GM23248 (cell line): ENCODE results near the gene MAGI1. TPM values are rescaled to one million over a fixed set of nuclear protein-coding genes. Genes with fewer than 3 reads are reported as not detected.

Source experiments
- DNase-seq: peaks from one replicate; pipeline ENCODE4 v3.0.0-alpha.2; 2015
- H2AFZ ChIP-seq: fragments of 200-600 bp; sonication (generic); 2 replicates; pipeline ENCODE4 v1.6.1; 2016; ENCODE audit warnings: antibody characterized with exemption
- H3F3A ChIP-seq: fragments of 200-600 bp; sonication (generic); 2 replicates; pipeline ENCODE4 v1.6.1; 2016; ENCODE audit warnings: mild to moderate bottlenecking, antibody characterized with exemption, mixed run types; ENCODE audit not compliant: insufficient read depth
- H3K27ac ChIP-seq: fragments of 200-600 bp; sonication (generic); 2 replicates; pipeline ENCODE4 v1.5.1; 2016; ENCODE audit warnings: mild to moderate bottlenecking
- H3K27me3 ChIP-seq: fragments of 200-600 bp; sonication (generic); replicated peaks from 2 replicates; pipeline ENCODE4 v1.6.1; 2016; ENCODE audit warnings: mild to moderate bottlenecking; ENCODE audit not compliant: insufficient read depth
- H3K36me3 ChIP-seq: fragments of 200-600 bp; sonication (generic); 2 replicates; pipeline ENCODE4 v1.6.1; 2016; ENCODE audit warnings: low read depth, mild to moderate bottlenecking
- H3K4me1 ChIP-seq: fragments of 200-600 bp; sonication (generic); 2 replicates; pipeline ENCODE4 v1.6.1; 2016; ENCODE audit warnings: mild to moderate bottlenecking; ENCODE audit not compliant: insufficient read depth
- H3K4me2 ChIP-seq: fragments of 200-600 bp; sonication (generic); one replicate; pipeline ENCODE4 v1.6.1; 2016; ENCODE audit warnings: mild to moderate bottlenecking; ENCODE audit not compliant: unreplicated experiment
- H3K4me3 ChIP-seq: fragments of 200-600 bp; sonication (generic); 2 replicates; pipeline ENCODE4 v1.5.1; 2016; ENCODE audit warnings: mild to moderate bottlenecking
- H3K79me2 ChIP-seq: fragments of 200-600 bp; sonication (generic); 2 replicates; pipeline ENCODE4 v1.6.1; 2016; ENCODE audit warnings: mild to moderate bottlenecking; ENCODE audit not compliant: insufficient read depth
- H3K9ac ChIP-seq: fragments of 200-600 bp; sonication (generic); 2 replicates; pipeline ENCODE4 v1.6.1; 2016; ENCODE audit warnings: mild to moderate bottlenecking
- H3K9me2 ChIP-seq: fragments of 200-600 bp; sonication (generic); 2 replicates; pipeline ENCODE4 v1.6.1; 2016; ENCODE audit warnings: mixed run types, mild to moderate bottlenecking, moderate library complexity; ENCODE audit not compliant: insufficient read depth
- H3K9me3 ChIP-seq: fragments of 200-600 bp; sonication (generic); one replicate; pipeline ENCODE4 v1.6.1; 2017; ENCODE audit warnings: low read depth
- H4K20me1 ChIP-seq: fragments of 200-600 bp; sonication (generic); 2 replicates; pipeline ENCODE4 v1.6.0; 2016; ENCODE audit not compliant: insufficient read depth
- EZH2 ChIP-seq: fragments of 200-600 bp; sonication (generic); IDR thresholded peaks from 2 replicates; pipeline ENCODE4 v1.6.1; 2018; ENCODE audit warnings: antibody characterized with exemption, mild to moderate bottlenecking; ENCODE audit not compliant: insufficient read depth, poor library complexity, severe bottlenecking
- EZH2phosphoT487 ChIP-seq: fragments of 200-600 bp; sonication (generic); IDR thresholded peaks from 2 replicates; pipeline ENCODE4 v1.6.1; 2018; ENCODE audit warnings: antibody characterized with exemption, moderate library complexity, mild to moderate bottlenecking, low read depth; ENCODE audit not compliant: insufficient read depth
- WGBS, 2 experiments: methylation state at CpG; one replicate each; pipeline ENCODE4 v1.1.6; 2015 to 2017; ENCODE audit warnings: low lambda C conversion rate in 2 of 2, low coverage in 1 of 2; ENCODE audit errors: missing lambda C conversion rate in 2 of 2; 5-methylcytosine and 5-hydroxymethylcytosine counted together
- in situ Hi-C: fragments of 300-500 bp; cut with MboI; formaldehyde crosslinking; loops from 2 replicates; pipeline ENCODE4 v1.15.0; 2020
- polyA plus RNA-seq: library from polyadenylated mRNA; unstranded; fragments of >200 nt; fragmentation: Nextera tagmentation; extraction: Ambion mirVana; gene quantifications from 2 replicates; pipeline ENCODE4 v1.2.1, GENCODE V29; 2016
- total RNA-seq: library from RNA; depleted of rRNA; stranded (reverse); fragments of >200 nt; shearing (Covaris generic); gene quantifications from 2 replicates; pipeline ENCODE4 v1.2.3, GENCODE V29; 2014

MAGI1 gene
- total and polyA plus RNA-seq, 2 experiments from 2014 or later = 7.3 to 13.8 TPM

DNA sequence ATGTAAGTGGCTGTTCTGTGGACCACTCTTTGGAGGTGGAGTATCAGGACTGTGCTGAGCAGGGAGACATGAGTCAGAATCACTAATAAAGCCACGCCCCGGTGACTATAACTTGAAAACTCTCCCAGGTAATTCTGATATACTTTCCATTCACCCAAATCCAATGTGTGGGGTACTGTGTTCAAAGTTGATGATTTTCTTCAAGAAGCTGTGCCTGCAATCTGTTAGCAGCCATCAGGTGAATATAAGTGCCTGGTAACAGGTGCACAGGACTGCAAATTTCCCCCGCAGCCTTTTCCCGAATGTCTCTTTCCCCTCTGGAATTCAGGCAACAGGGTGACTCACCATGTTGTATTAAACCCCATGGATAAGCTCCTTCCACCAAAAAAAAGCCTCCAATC is 17.0 kb downstream of the MAGI1 start:
- Histone ChIP-seq H3K4me1 (peaks cover 10% of the 10 kb centered on the region), H3K9me3 (no peaks in the 10 kb centered on the region), H3K4me2 (peak overlapping the region; percentile 1), H2AFZ (no peak overlapping the region), H3K79me2 (peaks cover 100% of the 10 kb centered on the region), H3K9me2 (no peaks in the 10 kb centered on the region), H3K36me3 (no peaks in the 10 kb centered on the region), H3K27ac (no peak overlapping the region), H4K20me1 (no peaks in the 10 kb centered on the region), H3F3A (no peaks in the 10 kb centered on the region), H3K27me3 (no peaks in the 10 kb centered on the region), H3K9ac (no peak overlapping the region), H3K4me3 (no peak overlapping the region)
- in situ Hi-C loops = no loop called here
- WGBS, 2 experiments = 65 to 69% methylated on average over 4 of the region's 4 CpGs
- DNase-seq = peak; percentile 56
- no peak for TF ChIP-seq EZH2
- TF ChIP-seq EZH2phosphoT487 = no peak

DNA sequence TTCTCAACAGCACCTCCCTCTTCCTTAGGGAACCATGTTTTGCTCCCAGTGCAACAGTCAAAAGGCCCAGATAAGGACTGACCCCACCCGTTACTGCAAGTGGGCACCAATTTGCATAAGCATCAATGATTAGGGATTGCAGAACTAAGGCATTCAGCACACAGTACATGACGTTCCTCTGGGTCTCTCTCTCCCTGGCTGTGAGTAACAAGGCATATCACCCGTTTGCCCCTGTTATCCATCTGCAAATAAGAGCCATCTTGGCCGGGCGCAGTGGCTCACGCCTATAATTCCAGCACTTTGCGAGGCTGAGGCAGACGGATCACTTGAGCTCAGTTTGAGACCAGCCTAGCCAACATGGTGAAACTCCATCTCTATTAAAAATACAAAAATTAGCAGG is 18.8 kb downstream of the MAGI1 start:
- no peak for TF ChIP-seq EZH2
- TF ChIP-seq EZH2phosphoT487 = no peak
- DNase-seq = no peak
- peaks cover 100% of the 10 kb centered on the region for H3K79me2 ChIP-seq
- no peaks in the 10 kb centered on the region for H3K27me3 ChIP-seq
- no peak overlapping the region for H3K9ac ChIP-seq
- H3K27ac ChIP-seq = no peak overlapping the region
- H2AFZ ChIP-seq = no peak overlapping the region
- in situ Hi-C loops = no loop called here
- no peaks in the 10 kb centered on the region for H3K36me3 ChIP-seq
- H4K20me1 ChIP-seq = no peaks in the 10 kb centered on the region
- 84 to 87% methylated on average over 8 of the region's 8 CpGs for WGBS, 2 experiments
- no peak overlapping the region for H3K4me3 ChIP-seq
- H3K4me1 ChIP-seq = peaks cover 10% of the 10 kb centered on the region
- no peak overlapping the region for H3K4me2 ChIP-seq
- H3F3A ChIP-seq = no peaks in the 10 kb centered on the region
- H3K9me3 ChIP-seq = no peaks in the 10 kb centered on the region
- H3K9me2 ChIP-seq = no peaks in the 10 kb centered on the region

DNA sequence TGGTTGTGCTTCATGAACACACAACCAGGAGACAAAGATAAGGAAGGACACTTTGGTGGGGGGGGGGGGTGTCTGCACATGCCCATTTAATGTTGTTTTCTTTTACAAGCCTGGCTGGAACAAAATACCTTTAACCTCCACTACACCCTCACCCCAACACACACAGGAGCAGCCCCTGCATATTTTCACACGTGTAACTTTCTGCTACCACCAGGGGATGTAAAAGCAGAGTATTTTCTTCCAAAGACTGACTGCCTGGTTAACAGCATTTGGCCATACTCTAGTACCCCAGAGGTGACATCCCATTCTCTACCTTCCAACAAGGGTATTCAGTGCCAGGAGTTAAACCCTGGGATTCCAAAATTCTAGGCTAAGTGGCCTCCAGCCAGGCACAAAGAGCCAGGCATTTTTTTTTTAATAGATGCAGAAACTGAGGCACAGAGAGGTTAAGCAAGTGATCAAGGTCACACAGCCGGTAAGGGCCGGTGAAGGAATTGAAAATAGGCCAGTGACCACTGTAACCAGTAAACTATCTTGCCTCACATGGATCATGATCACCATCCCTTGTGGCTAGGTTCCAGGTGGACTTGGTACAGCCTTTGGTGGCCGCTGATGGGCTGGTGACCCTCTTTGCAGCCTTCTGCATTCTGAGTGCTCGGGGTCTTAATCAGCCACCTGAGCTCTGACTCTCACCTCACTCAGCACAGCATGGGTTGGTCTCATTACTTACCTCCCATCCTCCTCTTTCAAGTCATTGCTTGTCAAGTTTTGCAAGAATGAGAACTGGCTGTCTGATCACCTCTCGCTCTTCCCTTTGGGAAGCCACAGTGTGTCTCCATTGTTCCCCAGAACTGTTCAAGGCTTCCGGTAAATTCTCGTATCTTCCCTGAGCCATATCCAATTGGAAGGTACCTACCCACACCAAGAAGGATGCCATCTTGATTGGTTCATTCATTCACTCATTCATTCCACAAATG is 20.4 kb downstream of the MAGI1 start:
- WGBS, 2 experiments = 88 to 94% methylated on average over 7 to 8 of the region's 8 CpGs
- Histone ChIP-seq H3K36me3 (no peaks in the 10 kb centered on the region), H4K20me1 (peaks cover 4% of the 10 kb centered on the region; the same call in 1 of the 2 replicates)

DNA sequence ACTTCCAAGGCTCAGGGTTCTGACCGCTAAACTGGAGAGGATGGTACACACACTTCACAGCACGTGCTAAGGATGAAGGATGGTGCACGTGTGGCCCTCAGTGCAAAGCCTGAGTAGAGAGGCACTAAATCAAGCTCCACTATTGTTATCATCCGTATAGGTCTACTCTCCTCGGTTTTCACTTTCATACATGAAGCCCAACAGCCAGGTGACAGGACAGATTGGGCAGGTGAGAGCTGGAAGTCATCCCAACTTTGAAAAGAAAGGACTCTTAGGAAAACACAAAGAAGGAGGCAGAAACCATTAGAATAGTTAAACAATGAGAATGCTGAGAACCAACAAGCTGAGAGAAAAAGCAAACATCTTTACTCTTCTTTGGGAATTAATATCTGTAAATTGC is 21.1 kb downstream of the MAGI1 start:
- peaks cover 100% of the 10 kb centered on the region for H3K79me2 ChIP-seq
- H4K20me1 ChIP-seq = peaks cover 4% of the 10 kb centered on the region; the same call in 1 of the 2 replicates

More for the DNA sequence above, 20.4 kb downstream of the MAGI1 start:
- H3K79me2 ChIP-seq = peaks cover 100% of the 10 kb centered on the region
- H3K27me3 ChIP-seq = no peaks in the 10 kb centered on the region
- no peak for TF ChIP-seq EZH2
- TF ChIP-seq EZH2phosphoT487 = no peak
- in situ Hi-C loops = no loop called here
- no peak overlapping the region for H3K9ac ChIP-seq
- no peaks in the 10 kb centered on the region for H3K9me2 ChIP-seq
- H3K4me3 ChIP-seq = no peak overlapping the region
- H3F3A ChIP-seq = no peaks in the 10 kb centered on the region
- peaks cover 10% of the 10 kb centered on the region for H3K4me1 ChIP-seq
- H3K4me2 ChIP-seq = no peak overlapping the region
- H3K27ac ChIP-seq = no peak overlapping the region
- H3K9me3 ChIP-seq = no peaks in the 10 kb centered on the region
- no peak overlapping the region for H2AFZ ChIP-seq
- no peak for DNase-seq

More for the DNA sequence above, 21.1 kb downstream of the MAGI1 start:
- H3K27ac ChIP-seq = no peak overlapping the region
- H3F3A ChIP-seq = no peaks in the 10 kb centered on the region
- no peak overlapping the region for H3K4me2 ChIP-seq
- no peaks in the 10 kb centered on the region for H3K36me3 ChIP-seq
- no peaks in the 10 kb centered on the region for H3K9me2 ChIP-seq
- 61 to 62% methylated on average over 5 of the region's 5 CpGs for WGBS, 2 experiments
- H3K4me3 ChIP-seq = no peak overlapping the region
- TF ChIP-seq EZH2 (no peak), EZH2phosphoT487 (no peak)
- no peak overlapping the region for H3K9ac ChIP-seq
- DNase-seq = no peak
- H3K9me3 ChIP-seq = no peaks in the 10 kb centered on the region
- in situ Hi-C loops = no loop called here
- H3K4me1 ChIP-seq = peaks cover 10% of the 10 kb centered on the region
- H3K27me3 ChIP-seq = no peaks in the 10 kb centered on the region
- no peak overlapping the region for H2AFZ ChIP-seq
